T follicular helper cell (primary cell): ENCODE results near the gene FBXL20.
"Not testable (repeated sequence)": the region's sequence is repeated elsewhere in the genome, so short reads cannot be mapped to it uniquely, and the experiment has no call there.

Source experiments
- DNase-seq: peaks from one replicate; pipeline ENCODE4 v3.0.0-alpha.2; 2020; ENCODE audit warnings: low read depth

Gene FBXL20

DNA sequence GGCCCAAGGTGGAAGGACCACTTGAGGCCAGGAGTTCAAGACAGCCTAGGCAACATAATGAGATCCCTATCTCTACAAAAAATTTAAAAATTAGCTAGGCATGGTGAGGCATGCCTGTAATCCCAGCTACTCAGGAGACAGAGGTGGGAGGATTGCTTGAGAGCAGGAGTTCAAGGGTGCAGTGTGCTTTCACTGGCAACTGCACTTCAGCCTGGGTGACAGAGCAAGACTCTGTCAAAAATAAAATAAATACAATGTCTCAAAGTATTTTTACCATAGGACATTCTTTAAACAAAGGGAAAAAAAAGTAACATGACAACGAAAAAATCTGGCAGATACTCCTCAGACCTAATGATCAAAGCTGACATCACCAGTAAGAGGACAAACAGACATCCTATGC, 72.6 kb downstream of the FBXL20 start:
- no peak for DNase-seq

DNA sequence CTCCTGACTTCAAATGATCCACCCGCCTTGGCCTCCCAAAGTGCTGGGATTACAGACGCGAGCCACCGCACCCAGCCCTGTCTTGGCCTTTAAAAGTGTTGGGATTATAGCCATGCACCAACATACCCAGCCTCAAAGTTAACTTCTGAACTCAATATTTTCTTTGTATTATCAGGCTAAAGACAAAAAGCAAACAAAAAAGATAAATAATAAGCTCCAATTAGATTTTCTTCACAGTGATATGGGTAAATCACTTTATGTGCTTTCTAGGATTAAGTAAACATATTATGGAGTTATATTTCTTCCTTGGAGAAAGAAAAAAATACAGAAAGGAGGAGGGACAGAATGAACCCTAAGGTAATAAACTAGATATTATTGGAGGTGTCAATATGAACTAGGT, 74.3 kb downstream of the FBXL20 start:
- DNase-seq = no peak

DNA sequence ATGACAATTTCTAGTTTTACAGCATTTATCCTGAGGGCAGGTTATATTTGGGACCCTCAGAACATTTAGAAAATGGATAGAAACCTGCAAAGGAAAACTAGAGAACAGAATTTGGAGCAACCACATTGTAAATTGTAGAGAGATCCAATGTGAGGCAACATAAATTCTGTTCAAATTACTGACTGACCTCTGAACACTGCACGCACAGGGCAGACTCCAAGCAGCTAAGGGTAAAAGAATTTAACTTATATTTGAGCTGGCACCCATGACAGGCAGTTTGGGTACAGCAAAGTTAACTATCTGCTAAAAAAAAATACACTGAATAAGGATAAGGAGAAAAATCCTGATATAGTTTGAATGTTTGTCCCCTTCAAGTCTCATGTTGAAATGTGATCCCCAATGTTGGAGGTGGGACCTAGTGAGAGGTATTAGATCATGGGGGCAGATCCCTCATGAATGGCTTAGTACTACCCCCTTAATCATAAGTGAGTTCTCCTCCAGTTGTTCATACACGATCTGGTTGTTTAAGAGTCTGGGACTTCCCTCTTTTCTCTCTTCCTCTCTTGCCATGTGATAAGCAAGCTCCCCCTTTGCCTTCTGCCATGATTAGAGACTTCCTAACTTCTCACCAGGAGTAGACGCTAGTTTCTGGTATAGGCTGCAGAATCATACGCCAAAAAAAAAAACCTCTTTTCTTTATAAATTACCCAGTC, 75.7 kb downstream of the FBXL20 start:
- no peak for DNase-seq

DNA sequence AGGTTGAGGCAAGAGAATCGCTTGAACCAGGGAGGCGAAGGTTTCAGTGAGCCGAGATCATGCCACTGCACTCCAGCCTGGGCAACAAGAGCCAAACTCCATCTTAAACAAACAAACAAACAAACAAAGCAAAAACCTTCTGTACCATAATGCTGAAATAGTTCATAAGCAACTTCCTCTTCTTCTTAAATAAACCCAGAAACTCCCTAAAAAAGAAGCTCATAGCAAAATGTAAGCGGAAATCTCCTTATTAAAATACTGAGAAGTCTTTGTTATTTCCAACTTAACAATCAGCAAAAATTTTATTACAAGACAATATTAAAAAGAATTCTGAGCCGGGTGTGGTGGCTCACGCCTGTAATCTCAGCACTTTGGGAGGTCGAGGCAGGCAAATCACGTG, 82.8 kb downstream of the FBXL20 start:
- DNase-seq = no peak

DNA sequence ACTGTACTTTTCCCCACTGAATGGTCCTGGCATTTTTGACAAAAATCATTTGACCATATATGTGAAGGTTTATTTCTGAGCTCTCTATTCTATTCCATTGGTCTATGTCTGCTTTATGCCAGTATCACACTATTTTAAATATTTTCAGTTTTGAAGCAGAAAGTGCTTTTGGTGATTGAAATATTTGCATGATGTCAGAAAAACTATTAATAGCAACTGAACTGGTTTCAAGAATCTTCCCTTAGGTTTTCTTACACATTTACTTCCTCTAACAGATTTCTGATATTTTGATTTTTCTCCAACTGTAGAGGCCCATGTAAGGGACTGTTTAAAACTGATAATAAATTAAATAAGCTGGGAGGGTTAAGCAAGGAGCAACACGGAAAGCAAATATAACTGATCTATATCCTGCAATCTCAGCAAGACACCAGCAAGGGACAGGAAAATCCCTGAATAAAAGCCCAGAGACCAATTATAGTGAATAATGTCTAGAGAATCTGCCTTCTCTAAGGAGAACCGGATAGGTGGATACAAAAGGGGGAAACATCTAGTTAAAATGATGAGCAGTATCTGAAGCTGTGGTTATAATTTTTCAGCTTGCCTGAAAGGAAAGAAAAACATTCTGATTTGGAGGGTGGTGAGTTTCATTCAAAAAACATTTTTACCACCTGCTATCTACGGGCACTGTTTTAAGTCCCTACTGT, 94.8 kb downstream of the FBXL20 start:
- DNase-seq = no peak

DNA sequence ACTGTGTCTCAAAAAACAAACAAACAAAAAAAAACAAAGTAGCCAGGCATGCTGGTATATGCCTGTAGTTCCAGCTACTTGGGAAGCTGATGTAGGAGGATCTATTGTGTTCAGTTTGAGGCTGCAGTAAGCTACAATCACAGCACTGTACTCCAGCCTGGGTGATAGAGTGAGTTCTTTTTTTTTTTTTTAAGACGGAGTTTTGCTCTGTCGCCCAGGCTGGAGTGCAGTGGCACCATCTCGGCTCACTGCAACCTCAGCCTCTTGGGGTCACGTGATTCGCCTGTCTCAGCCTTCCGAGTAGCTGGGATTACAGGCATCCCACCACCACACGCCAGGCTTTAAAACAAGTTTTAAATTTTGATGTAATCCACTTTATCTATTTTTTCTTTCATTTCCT, 95.4 kb downstream of the FBXL20 start:
- DNase-seq = no peak

DNA sequence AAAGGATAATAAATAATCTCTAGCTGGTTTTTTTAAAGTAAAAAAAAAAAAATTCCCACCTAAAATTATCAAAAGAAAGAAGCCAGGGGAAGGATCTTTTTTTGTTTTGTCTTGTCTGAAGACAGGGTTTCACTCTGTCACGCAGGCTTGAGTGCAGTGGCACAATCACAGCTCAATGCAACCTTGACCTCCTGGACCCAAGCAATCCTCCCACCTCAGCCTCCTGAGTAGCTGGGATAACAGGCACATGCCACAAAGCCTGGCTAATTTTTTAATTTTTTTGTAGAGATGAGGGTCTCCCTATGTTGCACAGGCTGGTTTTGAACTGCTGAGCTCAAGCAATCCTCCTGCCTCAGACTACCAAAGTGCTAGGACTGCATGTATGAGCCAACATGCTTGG, 97.2 kb downstream of the FBXL20 start:
- no peak for DNase-seq

DNA sequence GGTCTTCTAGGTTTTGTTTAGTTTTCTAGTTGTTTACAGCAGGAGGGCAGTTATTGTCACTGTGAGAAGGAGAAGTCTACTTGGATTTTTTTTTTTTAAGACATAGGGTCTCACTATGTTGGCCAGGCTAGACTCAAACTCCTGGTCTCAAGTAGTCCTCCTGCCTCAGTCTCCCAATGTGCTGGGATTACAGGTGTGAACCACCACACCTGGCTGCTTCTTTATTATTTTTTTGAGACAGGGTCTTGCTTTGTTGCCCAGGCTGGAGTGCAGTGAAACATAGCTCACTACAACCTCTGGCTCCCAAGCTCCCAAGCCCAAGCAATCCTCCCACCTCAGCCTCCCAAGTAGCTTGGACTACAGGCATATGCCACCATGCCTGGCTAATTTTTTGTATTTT, 107.4 kb downstream of the FBXL20 start:
- DNase-seq = no peak

DNA sequence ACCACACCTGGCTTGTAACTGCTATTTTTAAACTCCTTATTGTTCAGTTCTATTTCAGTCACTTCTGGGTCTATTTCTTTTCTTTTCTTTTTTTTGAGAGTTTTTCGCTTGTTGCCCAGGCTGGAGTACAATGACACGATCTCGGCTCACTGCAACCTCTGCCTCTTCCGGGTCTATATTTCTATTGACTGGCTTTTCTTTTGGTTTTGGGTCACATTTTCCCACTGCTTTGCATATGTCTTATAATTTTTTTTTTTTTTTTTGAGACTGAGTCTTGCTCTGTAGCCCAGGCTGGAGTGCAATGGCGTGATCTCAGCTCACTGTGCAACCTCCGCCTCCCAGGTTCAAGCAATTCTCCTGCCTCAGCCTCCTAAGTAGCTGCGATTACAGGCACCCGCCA, 108.9 kb downstream of the FBXL20 start:
- not testable (repeated sequence) for DNase-seq

DNA sequence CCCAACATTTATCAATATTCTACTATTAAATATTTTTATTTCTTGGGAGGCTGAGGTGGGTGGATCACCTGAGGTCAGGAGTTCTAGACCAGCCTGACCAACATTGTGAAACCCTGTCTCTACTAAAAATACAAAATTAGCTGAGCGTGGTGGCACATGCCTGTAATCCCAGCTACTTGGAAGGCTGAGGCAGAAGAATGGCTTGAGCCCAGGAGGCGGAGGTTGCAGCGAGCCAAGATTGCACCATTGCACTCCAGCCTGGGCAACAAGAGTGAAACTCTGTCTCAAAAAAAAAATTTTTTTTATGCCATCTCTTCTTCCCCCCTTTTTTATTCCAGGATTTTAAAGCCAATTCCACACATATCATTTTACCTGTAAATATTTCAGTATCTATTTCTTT, 114.9 kb downstream of the FBXL20 start:
- DNase-seq = not testable (repeated sequence)

DNA sequence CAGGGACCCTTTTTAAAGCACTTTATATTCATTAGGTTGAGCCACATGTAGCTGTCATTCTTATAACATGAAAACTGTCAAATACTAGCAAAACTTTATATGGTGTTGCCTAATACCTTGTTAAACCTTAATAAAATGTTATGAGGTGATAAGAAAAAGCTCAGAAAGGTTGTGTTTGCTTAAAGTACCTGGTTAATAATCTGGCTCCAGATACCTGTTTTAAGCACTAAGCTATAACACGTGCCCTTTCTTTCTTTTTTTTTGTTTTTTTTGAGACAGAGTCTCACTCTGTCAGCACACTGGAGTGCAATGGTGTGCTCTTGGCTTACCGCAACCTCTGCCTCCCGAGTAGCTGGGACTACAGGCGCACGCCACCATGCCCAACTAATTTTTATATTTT, 116.7 kb downstream of the FBXL20 start:
- no peak for DNase-seq

DNA sequence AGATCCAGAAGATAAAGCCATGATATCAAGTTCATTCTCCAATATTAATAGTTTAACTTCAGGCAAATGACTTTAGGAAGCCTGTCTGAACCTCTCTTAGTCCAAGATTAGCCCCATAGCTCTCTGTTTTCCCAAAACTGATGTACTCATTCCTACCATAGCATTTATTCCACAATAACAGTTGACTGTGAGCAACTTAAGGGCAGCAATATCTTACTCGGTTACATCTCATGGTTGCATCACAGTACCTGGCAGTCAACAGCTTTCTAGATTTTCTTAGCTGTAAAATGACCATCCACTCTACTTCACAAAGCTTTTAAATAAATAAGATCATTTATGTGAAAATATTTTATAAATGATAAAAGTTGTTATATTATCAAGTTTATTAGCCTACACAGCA, 117.5 kb downstream of the FBXL20 start:
- no peak for DNase-seq

DNA sequence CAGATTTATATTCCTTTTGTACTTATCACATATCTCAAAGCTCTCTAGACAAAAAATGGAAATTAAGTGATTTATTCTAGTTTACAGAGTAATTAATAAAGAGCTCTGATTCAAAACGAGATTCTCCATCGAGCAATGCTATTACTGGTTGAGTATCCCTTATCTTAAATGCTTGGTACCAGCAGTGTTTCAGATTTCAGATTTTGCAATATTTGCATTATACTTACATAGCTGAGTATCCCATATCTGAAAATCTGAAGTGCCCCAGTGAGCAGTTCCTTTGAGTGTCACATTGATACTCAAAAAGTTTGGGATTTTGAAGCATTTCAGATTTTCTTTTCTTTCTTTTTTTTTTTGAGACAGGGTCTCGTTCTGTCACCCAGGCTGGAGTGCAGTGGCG, 118.3 kb downstream of the FBXL20 start:
- DNase-seq = no peak

DNA sequence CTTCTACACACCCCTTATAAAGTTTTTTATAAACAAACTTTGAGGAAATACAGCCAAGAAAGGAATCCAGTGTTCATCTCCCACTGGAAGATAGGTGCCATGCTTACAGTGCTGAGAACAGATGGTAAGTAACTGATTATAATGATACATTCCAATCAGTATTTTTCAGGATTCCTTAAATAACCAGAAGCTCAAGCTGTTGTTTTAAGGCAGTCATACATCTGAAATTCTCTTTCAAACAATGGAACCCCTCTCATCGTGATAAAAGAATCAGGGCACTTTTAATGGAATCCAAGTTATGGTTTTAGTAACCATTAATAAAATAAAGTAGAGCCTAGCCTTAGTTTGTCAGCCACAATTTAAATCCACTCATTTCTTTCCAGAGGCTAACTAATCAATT, 119.6 kb downstream of the FBXL20 start:
- DNase-seq = no peak

DNA sequence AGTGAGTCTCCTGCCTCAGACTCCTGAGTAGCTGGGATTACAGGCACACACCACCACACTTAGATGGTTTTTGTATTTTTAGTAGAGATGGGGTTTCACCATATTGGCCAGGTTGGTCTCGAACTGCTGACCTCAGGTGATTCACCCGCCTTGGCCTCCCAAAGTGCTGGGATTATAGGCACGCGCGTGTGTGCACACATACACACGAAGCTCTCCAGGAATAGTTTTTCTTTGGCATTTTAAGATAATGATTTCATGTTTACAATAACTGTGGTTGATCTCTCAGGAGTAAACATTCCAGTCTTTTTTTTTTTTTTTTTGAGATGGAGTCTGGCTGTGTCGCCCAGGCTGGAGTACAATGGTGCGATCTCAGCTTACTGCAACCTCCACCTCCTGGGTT, 123.2 kb downstream of the FBXL20 start:
- not testable (repeated sequence) for DNase-seq

DNA sequence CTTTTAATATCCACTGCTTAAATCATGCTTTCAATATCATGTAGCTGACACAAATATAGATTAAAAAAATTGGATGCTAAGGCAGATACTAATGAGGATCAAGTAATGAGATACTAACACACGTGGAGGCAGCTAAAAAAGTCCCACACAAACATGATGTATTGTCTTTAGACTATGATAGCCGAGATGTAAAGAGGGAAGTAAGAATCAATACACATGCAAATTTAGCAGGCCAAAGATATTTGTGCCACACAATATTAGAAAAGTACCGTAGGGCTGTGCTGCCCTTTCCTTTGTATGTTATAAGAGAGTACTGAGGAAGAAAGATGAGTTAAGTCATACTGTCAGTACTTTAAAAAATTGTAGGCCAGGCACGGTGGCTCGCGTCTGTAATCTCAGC, 124.3 kb downstream of the FBXL20 start:
- DNase-seq = no peak

DNA sequence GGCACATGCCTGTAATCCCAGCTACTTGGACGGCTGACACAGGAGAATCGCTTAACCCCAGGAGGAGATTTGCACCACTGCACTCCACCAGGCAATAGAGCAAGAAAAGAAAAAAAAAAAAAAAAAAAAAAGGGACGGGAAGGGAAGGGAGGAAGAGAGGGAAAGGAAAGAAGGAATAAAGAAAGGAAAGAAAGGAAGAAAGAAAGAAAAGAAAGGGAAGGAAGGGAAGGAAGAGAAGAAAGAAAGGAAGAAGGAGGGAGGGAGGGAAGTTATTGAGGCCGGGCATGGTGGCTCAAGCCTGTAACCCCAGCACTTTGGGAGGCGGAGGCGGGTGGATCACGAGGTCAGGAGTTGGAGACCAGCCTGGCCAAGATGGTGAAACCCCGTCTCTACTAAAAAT, 125.3 kb downstream of the FBXL20 start:
- DNase-seq = no peak

DNA sequence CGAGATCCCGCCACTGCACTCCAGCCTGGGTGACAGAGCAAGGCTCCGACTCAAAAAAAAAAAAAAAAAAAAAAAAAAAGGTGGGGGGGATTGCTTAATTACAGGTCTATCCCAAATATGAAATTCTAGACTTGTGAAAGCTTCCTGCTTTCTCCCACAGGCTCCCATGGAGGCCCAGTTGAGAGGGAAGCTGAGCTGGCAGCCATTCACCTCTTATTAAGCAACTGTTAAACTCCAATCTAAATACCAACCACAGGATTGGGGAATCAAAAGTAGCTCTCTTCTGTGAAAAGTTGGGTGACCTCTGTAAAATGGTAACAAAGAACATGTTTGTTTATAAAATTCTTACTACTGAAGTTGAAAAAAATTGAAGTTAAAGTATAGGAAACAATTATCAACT, 129.9 kb downstream of the FBXL20 start:
- DNase-seq = no peak

DNA sequence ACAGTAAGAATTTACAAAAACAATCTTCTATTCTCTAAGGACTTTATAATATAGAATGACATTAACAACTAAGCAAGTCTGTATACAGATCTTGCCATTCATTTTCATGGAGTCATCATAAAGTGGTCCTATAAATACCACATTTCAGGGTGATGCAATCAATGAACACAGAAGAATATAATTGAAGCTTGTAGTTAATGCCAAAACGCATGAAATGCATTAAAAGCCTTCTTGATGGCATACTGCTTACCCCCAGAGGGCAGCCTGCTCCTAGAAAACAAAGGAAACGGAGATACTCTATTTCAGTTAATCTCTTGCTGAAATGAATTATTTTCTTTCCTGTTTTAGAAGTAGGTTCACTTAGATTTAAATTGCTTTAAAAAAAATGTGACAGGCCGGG, 130.5 kb downstream of the FBXL20 start:
- no peak for DNase-seq

DNA sequence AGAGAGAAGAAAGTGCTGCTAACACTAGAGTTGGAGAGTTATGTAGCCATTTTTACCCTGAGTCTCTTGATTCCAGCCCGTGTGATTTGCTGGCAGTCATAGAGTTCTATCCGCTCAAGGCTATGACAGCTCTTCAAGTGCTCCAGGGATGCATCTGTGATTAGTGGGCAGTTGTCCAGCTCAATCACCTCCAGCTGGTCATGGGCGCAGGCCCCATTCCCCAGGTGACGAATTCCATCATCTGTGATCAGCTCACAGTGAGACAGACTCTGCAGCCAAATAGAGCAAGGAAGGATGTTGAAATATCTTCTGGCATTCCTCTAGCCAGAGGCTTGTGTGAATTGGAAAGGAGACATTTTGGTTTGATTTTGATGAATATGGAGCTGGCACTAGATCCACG, 137.3 kb downstream of the FBXL20 start:
- DNase-seq = no peak

DNA sequence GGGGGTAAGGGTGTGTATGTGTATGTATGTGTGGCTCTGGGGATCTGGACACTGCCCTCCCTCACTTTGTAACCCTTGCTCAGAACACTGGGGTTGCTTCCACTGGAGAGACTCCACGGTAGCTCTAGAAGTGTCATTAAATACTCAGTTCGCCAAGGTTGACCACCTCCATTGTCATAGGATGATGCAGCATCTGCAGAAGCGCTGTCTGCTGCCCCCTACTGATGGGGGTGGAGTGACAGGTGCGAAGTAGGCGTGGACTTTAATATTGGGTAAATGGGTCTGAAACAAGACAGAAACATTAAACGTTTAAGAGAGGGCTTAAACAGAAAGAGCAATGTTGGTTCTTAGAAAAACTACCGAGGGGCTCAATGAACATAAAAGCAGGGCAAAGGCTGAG, 140.1 kb downstream of the FBXL20 start:
- no peak for DNase-seq

DNA sequence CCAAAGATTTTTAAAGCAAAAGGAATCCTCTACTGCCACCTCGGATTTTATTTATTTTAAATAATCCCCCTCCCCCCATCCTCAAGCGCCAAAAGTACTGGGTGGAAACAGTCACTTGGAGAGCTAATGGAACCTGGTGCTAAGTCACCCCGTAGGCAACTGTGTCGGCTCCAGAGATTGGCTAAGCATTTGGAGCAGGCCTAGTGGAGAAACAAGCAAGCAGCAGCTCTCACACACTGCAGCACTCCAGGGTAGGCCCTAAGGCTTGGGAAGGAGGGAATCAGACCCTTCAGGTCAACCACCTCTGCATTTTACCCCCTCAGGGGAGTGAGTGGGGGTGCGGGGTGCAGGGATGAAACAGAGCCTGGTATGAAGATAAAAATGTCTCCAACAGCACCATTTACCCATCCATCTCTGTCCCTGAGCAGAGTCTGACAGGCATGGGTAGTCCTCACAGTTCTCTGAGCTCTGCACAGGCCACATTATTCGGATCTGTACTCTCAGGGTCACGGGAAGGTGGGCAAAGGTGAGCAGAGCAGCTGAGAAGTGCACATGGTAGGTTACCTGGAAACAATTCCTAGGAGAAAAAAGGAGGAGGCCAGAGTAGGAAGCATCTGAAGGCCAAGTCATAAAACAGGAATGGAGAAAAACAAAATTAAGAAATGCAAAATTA, 148.5 kb downstream of the FBXL20 start:
- no peak for DNase-seq

DNA sequence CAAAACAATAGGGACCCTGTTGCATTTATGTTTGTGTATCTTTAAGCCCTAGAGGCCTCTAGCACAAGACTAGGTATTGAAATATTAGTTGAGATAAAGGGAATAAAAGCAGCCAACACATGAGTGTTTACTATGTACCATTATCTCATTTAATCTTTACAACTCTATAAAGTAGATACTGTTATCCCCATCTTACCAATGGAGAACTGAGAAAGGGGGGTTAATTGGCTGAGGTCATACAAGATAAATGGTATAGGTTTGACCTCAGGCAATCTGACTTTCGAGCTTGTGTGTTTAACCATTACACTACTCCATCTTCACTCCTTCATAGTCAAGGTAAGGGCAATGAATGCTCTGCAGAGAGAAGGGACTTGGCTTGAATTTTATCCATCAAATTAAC, 149.4 kb downstream of the FBXL20 start:
- DNase-seq = no peak
